Measurements from ENCODE around the gene TCF25.

The TCF25 gene

DNA sequence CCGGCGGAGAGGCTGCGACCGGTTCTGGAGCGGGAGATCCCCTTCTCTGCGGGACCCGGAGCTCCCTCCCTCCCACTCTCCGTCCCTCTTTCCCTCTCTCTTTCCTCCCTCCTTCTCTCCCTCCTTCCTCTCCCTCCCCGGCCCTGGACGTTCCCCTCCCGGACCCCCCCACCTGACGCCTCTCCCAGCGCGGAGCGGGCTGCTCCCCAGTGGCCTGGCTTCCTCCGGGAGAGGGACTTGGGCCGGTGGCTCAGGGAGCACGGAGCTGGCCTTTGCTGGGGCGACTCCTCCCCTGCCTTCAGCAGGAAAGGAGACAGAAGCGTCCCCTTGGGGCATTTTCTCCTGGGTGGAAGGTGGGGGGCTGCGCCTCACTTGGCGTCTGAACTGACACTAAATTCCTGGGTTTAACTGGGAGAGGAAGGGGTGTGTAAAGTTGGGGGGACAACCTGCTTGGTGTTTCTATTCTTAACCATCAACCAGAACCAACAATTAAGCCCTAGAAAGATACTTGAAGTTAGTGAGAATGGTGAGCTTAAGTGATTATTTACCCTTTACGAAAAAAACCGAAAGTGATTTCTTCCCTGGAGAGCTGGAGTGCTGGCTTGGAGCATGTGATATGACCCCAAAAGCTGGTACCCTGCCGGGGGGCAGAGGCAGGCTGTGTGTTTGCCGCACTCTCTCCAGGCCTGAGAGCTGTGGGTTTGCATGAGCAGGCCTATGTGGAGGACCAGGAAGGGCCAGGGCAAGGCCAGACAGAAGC is 44.3 kb upstream of the TCF25 start (continued):
- TF ChIP-seq YY1 (tag by site-specific recombination; IDR thresholded peaks at IDR 0.05) (no peak), OSR2 (tag by site-specific recombination; IDR thresholded peaks at IDR 0.05) (no peak), ZNF175 (tag by site-specific recombination; IDR thresholded peaks at IDR 0.05) (no peak), KLF16 (tag by site-specific recombination; IDR thresholded peaks at IDR 0.05) (0 out of 2 replicates have a peak, but pooled peaks have one; percentile 43), ZNF174 (tag by site-specific recombination; IDR thresholded peaks at IDR 0.05) (no peak), ZBTB21 (tag by site-specific recombination; IDR thresholded peaks at IDR 0.05) (no peak), HOXA7 (CRISPR knock-in tag; IDR thresholded peaks at IDR 0.05; ENCODE audit: borderline replicate concordance) (no peak), BCL11A (tag by site-specific recombination; IDR thresholded peaks at IDR 0.05; ENCODE audit: low read depth) (no peak), ZBTB17 (tag by site-specific recombination; IDR thresholded peaks at IDR 0.05) (no peak), ZNF596 (tag by site-specific recombination; IDR thresholded peaks at IDR 0.05) (peak; percentile 33), ZNF239 (tag by site-specific recombination; IDR thresholded peaks at IDR 0.05) (no peak), ZNF169 (tag by site-specific recombination; IDR thresholded peaks at IDR 0.05) (no peak), ZNF600 (tag by site-specific recombination; IDR thresholded peaks at IDR 0.05) (peak; percentile 84), ZFHX2 (tag by site-specific recombination; conservative IDR thresholded peaks at IDR 0.05) (peak; percentile 36), ZNF133 (tag by site-specific recombination; IDR thresholded peaks at IDR 0.05) (no peak), ZNF76 (tag by site-specific recombination; IDR thresholded peaks at IDR 0.05; ENCODE audit: borderline replicate concordance, low read depth) (no peak), ZNF366 (tag by site-specific recombination; conservative IDR thresholded peaks at IDR 0.05) (peak; percentile 73), ZNF843 (tag by site-specific recombination; IDR thresholded peaks at IDR 0.05) (no peak), ZNF658 (tag by site-specific recombination; IDR thresholded peaks at IDR 0.05) (no peak), IKZF3 (tag by site-specific recombination; IDR thresholded peaks at IDR 0.05) (0 out of 2 replicates have a peak, but pooled peaks have one; percentile 27), GLI4 (tag by site-specific recombination; IDR thresholded peaks at IDR 0.05) (no peak), SP7 (tag by site-specific recombination; IDR thresholded peaks at IDR 0.05) (peak; percentile 38; the same call in 1 of the 2 replicates), ZNF660 (tag by site-specific recombination; IDR thresholded peaks at IDR 0.05) (no peak), ZEB2 (tag by site-specific recombination; IDR thresholded peaks at IDR 0.05) (0 out of 2 replicates have a peak, but pooled peaks have one; percentile 45), GLIS2 (tag by site-specific recombination; IDR thresholded peaks at IDR 0.05) (peak; percentile 91), ZNF555 (tag by site-specific recombination; conservative IDR thresholded peaks at IDR 0.05) (no peak), ZNF157 (tag by site-specific recombination; IDR thresholded peaks at IDR 0.05) (no peak), ZNF558 (tag by site-specific recombination; IDR thresholded peaks at IDR 0.05) (no peak), ZSCAN23 (tag by site-specific recombination; IDR thresholded peaks at IDR 0.05) (no peak), ZBTB1 (tag by site-specific recombination; IDR thresholded peaks at IDR 0.05) (no peak)
- TF ChIP-seq, protein P1, sequence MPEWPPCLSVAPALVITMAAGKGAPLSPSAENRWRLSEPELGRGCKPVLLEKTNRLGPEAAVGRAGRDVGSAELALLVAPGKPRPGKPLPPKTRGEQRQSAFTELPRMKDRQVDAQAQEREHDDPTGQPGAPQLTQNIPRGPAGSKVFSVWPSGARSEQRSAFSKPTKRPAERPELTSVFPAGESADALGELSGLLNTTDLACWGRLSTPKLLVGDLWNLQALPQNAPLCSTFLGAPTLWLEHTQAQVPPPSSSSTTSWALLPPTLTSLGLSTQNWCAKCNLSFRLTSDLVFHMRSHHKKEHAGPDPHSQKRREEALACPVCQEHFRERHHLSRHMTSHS (tag by site-specific recombination; IDR thresholded peaks at IDR 0.05) = no peak
- TF ChIP-seq, protein P2, sequence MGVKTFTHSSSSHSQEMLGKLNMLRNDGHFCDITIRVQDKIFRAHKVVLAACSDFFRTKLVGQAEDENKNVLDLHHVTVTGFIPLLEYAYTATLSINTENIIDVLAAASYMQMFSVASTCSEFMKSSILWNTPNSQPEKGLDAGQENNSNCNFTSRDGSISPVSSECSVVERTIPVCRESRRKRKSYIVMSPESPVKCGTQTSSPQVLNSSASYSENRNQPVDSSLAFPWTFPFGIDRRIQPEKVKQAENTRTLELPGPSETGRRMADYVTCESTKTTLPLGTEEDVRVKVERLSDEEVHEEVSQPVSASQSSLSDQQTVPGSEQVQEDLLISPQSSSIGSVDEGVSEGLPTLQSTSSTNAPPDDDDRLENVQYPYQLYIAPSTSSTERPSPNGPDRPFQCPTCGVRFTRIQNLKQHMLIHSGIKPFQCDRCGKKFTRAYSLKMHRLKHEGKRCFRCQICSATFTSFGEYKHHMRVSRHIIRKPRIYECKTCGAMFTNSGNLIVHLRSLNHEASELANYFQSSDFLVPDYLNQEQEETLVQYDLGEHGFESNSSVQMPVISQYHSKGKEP (tag by site-specific recombination; IDR thresholded peaks at IDR 0.05) = no peak
- TF ChIP-seq, protein P3, sequence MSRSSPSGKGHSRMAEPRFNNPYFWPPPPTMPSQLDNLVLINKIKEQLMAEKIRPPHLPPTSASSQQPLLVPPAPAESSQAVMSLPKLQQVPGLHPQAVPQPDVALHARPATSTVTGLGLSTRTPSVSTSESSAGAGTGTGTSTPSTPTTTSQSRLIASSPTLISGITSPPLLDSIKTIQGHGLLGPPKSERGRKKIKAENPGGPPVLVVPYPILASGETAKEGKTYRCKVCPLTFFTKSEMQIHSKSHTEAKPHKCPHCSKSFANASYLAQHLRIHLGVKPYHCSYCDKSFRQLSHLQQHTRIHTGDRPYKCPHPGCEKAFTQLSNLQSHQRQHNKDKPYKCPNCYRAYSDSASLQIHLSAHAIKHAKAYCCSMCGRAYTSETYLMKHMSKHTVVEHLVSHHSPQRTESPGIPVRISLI (tag by site-specific recombination; IDR thresholded peaks at IDR 0.05) = no peak
- TF ChIP-seq, protein P4, sequence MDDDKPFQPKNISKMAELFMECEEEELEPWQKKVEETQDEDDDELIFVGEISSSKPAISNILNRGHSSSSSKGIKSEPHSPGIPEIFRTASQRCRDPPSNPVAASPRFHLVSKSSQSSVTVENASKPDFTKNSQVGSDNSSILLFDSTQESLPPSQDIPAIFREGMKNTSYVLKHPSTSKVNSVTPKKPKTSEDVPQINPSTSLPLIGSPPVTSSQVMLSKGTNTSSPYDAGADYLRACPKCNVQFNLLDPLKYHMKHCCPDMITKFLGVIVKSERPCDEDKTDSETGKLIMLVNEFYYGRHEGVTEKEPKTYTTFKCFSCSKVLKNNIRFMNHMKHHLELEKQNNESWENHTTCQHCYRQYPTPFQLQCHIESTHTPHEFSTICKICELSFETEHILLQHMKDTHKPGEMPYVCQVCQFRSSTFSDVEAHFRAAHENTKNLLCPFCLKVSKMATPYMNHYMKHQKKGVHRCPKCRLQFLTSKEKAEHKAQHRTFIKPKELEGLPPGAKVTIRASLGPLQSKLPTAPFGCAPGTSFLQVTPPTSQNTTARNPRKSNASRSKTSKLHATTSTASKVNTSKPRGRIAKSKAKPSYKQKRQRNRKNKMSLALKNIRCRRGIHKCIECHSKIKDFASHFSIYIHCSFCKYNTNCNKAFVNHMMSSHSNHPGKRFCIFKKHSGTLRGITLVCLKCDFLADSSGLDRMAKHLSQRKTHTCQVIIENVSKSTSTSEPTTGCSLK (tag by site-specific recombination; IDR thresholded peaks at IDR 0.05) = no peak

Data from HEK293 (cell line).